GM18873 (cell line): ENCODE results near the gene S100A8.

Source experiments
- ATAC-seq: cut with Tn5 transposase; IDR thresholded peaks from one replicate; pipeline ENCODE4 v1.9.1; 2021; ENCODE audit warnings: mild to moderate bottlenecking, moderate library complexity, moderate number of reproducible peaks; ENCODE audit not compliant: unreplicated experiment, low FRiP score

The S100A8 gene

GRCh38 chr1:153364156-153364555, 26.7 kb downstream of the S100A8 start:
- ATAC-seq = no peak

GRCh38 chr1:153363641-153364040, 27.2 kb downstream of the S100A8 start:
- ATAC-seq = no peak

- ATAC-seq = no peak
Observed at GRCh38 chr1:153362187-153362775, 28.6 kb downstream of the S100A8 start.

- no peak for ATAC-seq
Observed at GRCh38 chr1:153361480-153362109, 29.3 kb downstream of the S100A8 start.

- ATAC-seq = no peak
Observed at GRCh38 chr1:153360592-153361479, 30.0 kb downstream of the S100A8 start.

GRCh38 chr1:153360190-153360589, 30.7 kb downstream of the S100A8 start:
- no peak for ATAC-seq

GRCh38 chr1:153359241-153359640, 31.6 kb downstream of the S100A8 start:
- ATAC-seq = no peak

GRCh38 chr1:153358691-153358975, 32.2 kb downstream of the S100A8 start:
- no peak for ATAC-seq

GRCh38 chr1:153357853-153358690, 32.8 kb downstream of the S100A8 start, which contains the start of gene S100A9:
Gene S100A9 (plus strand): TSS chr1:153357854. CDS start chr1:153358284, 430 bp downstream.
- ATAC-seq = no peak

GRCh38 chr1:153357076-153357852, 33.6 kb downstream of the S100A8 start:
- ATAC-seq = no peak

GRCh38 chr1:153356392-153357075, 34.3 kb downstream of the S100A8 start:
- no peak for ATAC-seq

GRCh38 chr1:153355445-153356071, 35.3 kb downstream of the S100A8 start:
- ATAC-seq = no peak

- no peak for ATAC-seq
Observed at GRCh38 chr1:153354515-153355193, 36.2 kb downstream of the S100A8 start.

GRCh38 chr1:153353226-153353947, 37.5 kb downstream of the S100A8 start:
- ATAC-seq = no peak

GRCh38 chr1:153352523-153352922, 38.4 kb downstream of the S100A8 start:
- no peak for ATAC-seq

GRCh38 chr1:153350321-153350957, 40.4 kb downstream of the S100A8 start:
- ATAC-seq = no peak
